ENCODE data around the gene OR51F2.

Gene OR51F2

GRCh38 chr11:4809246-4809645 lies 11.9 kb upstream of the OR51F2 start:
- no peak for DNase-seq (ENCODE audit: extremely low spot score)
- ChIA-PET POLR2A (no interaction called here), CTCF (no interaction called here)
- TF ChIP-seq CTCF (IDR thresholded peaks at IDR 0.05; ENCODE audit: control extremely low read depth, extremely low read depth, low read depth, missing control alignments): no peak

- DNase-seq (ENCODE audit: extremely low spot score): no peak
- ChIA-PET CTCF (interaction anchor here (1.2 to 2.4 kb wide), 2 partner anchors 188 to 637 kb away, joined by 4 to 11 read pairs; partner anchors contain the start of gene OR51D1), POLR2A (no interaction called here)
- TF ChIP-seq CTCF (IDR thresholded peaks at IDR 0.05; ENCODE audit: control extremely low read depth, extremely low read depth, low read depth, missing control alignments): no peak
Observed at GRCh38 chr11:4825132-4825531, 4.0 kb downstream of the OR51F2 start.

GRCh38 chr11:4826425-4826824 lies 5.3 kb downstream of the OR51F2 start:
- ChIA-PET POLR2A (no interaction called here), CTCF (interaction anchor here (1.0 to 2.4 kb wide), 3 partner anchors 16 to 639 kb away, joined by 3 to 11 read pairs (median 4); partner anchors contain the start of gene OR51D1)
- no peak for TF ChIP-seq CTCF (IDR thresholded peaks at IDR 0.05; ENCODE audit: control extremely low read depth, extremely low read depth, low read depth, missing control alignments)
- DNase-seq (ENCODE audit: extremely low spot score): no peak

- no peak for DNase-seq (ENCODE audit: extremely low spot score)
- ChIA-PET POLR2A (no interaction called here), CTCF (interaction anchor here (0.9 to 2.0 kb wide), 2 partner anchors 15 to 194 kb away, joined by 5 to 6 read pairs; partner anchors contain the start of gene OR51D1)
Observed at GRCh38 chr11:4830346-4830745, 9.2 kb downstream of the OR51F2 start.

GRCh38 chr11:4830909-4831308 lies 9.8 kb downstream of the OR51F2 start:
- TF ChIP-seq CTCF (IDR thresholded peaks at IDR 0.05; ENCODE audit: control extremely low read depth, extremely low read depth, low read depth, missing control alignments): no peak
- POLR2A ChIA-PET: no interaction called here
- DNase-seq (ENCODE audit: extremely low spot score): no peak
- CTCF ChIA-PET: interaction anchor here (1.1 to 2.0 kb wide), 2 partner anchors 15 to 24 kb away, joined by 3 to 5 read pairs; no protein-coding TSS in a partner anchor

More at GRCh38 chr11:4830346-4830745, 9.2 kb downstream of the OR51F2 start:
- TF ChIP-seq CTCF (IDR thresholded peaks at IDR 0.05; ENCODE audit: control extremely low read depth, extremely low read depth, low read depth, missing control alignments): no peak

- POLR2A ChIA-PET: no interaction called here
- no peak for DNase-seq (ENCODE audit: extremely low spot score)
- CTCF ChIA-PET: no interaction called here
- TF ChIP-seq CTCF (IDR thresholded peaks at IDR 0.05; ENCODE audit: control extremely low read depth, extremely low read depth, low read depth, missing control alignments): no peak
Observed at GRCh38 chr11:4839851-4840549, 18.9 kb downstream of the OR51F2 start.
